ENCODE data around the gene CD55. TPM values are rescaled to one million over a fixed set of nuclear protein-coding genes. Genes with fewer than 3 reads are reported as not detected.

The CD55 gene
- total and polyA plus RNA-seq, 2 of the 8 experiments (the other 6 are each of a cell fraction or from before 2014, with no cell fraction given): 20.1 to 22.8 TPM

DNA sequence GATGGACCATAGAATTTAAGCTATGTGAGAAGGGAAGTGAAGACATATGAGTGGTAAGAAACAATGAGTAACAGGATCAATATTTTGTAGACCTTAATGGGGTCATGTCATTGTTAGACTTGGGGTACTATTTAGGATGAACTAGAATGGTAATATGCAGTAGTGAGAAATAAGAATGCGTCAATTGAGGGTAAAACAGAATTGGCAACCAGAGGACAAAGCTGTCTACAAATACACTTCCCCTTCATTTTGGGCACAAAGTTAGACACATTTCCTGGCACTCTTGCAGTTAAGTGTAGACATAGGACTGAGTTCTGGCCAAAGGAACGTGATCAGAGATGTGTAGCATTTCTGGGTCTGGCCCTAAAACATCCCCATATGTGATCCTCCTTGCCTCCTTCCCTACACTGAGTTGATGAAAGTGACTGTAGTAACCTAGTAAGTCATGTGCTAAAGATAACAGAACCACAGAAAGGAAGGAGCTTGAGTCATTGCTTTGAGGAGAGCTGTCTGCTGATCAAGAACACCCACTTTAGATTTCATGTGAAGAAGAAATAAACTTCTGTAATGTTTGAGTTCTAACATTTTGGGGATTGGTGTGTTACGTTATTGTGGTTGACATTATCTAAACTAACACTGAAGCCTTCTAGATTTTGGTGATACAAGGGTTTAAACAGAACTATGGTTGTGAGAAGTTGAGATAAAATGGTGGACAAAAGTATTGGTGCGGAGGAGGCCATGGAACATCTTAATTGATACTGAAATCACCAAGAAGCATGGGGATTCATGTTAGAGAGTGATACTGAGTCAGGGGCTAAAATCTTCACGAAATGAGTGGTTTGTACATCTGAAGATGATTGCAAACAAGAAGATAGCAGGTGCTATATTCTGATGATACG, 41.7 kb downstream of the CD55 start:
- no peak overlapping the region for H3K14ac ChIP-seq (ENCODE audit: insufficient read length)
- H3K4me1 ChIP-seq (replicated peaks in 1 of 4; ENCODE audit: control insufficient read depth in 3 of 4, insufficient read depth in 4 of 4, low read length in 3 of 4): no peaks in the 10 kb centered on the region
- no peak for TF ChIP-seq SIRT6 (IDR thresholded peaks at IDR 0.05; ENCODE audit: low read length)
- TF ChIP-seq TEAD4 (IDR thresholded peaks at IDR 0.05; ENCODE audit: low read depth, low read length): no peak
- DNase-seq (ENCODE audit: low read depth in 1 of 2, low spot score in 2 of 2) (no peak), FAIRE-seq (no peak)
- no peak overlapping the region for H2BK5ac ChIP-seq (ENCODE audit: low read depth, low read length)
- no peak overlapping the region for H2BK15ac ChIP-seq (ENCODE audit: low read length)
- H3K4me2 ChIP-seq (ENCODE audit: insufficient read depth in 1 of 2, low read depth in 2 of 2, low read length in 2 of 2): no peak overlapping the region
- ChIA-PET CTCF (ENCODE audit: partially characterized antibody) (interaction anchor here (0.6 kb wide), 1 partner anchor 105 kb away, joined by 5 read pairs; no protein-coding TSS in a partner anchor), POLR2A (ENCODE audit: partially characterized antibody) (interaction anchor here (1.0 to 1.7 kb wide), 2 partner anchors 10 to 133 kb away, joined by 3 to 5 read pairs; partner anchors contain the start of gene CR1)
- H3K23ac ChIP-seq (ENCODE audit: insufficient read length): no peak overlapping the region
- H3K36me3 ChIP-seq (ENCODE audit: control insufficient read depth in 2 of 4, insufficient read depth in 4 of 4, low read length in 3 of 4): peaks cover 0 to 8% (median 0%) of the 10 kb centered on the region in 4 experiments; a peak in 2 of 8 replicates
- H3K79me2 ChIP-seq (ENCODE audit: control insufficient read depth in 1 of 2, insufficient read depth in 2 of 2, low read length in 2 of 2): no peaks in the 10 kb centered on the region
- H4K91ac ChIP-seq (replicated peaks; ENCODE audit: insufficient read length, low read length): no peak overlapping the region
- no peaks in the 10 kb centered on the region for H4K20me1 ChIP-seq (replicated peaks in 1 of 2; ENCODE audit: control insufficient read depth in 1 of 2, insufficient read depth in 2 of 2, low read length in 2 of 2)
- H2AK5ac ChIP-seq (ENCODE audit: low read depth, low read length): no peak overlapping the region
- no peaks in the 10 kb centered on the region for H3K79me1 ChIP-seq (ENCODE audit: low read depth, low read length)
- WGBS, 2 experiments (ENCODE audit: extremely low coverage in 1 of 2, insufficient coverage in 1 of 2, insufficient read length in 1 of 2, insufficient replicate concordance in 2 of 2, low coverage in 1 of 2, low lambda C conversion rate in 2 of 2, missing lambda C conversion rate in 1 of 2): 92% methylated on average over 6 of the region's 6 CpGs; no CpG with 5 or more reads in 1 of the 2 experiments
- no peak overlapping the region for H4K8ac ChIP-seq (ENCODE audit: extremely low read depth, insufficient read depth, low read length)
- H2AFZ ChIP-seq (ENCODE audit: low read length): no peak overlapping the region
- H3K56ac ChIP-seq (replicated peaks; ENCODE audit: insufficient read length, low read depth, low read length): no peak overlapping the region
- H3K4ac ChIP-seq (replicated peaks; ENCODE audit: insufficient read length, low read depth, low read length): no peak overlapping the region
- no peaks in the 10 kb centered on the region for H3K27me3 ChIP-seq (replicated peaks in 1 of 4; ENCODE audit: control insufficient read depth in 3 of 4, extremely low read depth in 1 of 4, insufficient read depth in 3 of 4, low read length in 3 of 4)
- no peaks in the 10 kb centered on the region for H3K23me2 ChIP-seq (ENCODE audit: low read depth, low read length)
- H3K4me3 ChIP-seq (ENCODE audit: extremely low read depth in 1 of 4, insufficient read depth in 2 of 4, low read depth in 3 of 4, low read length in 4 of 4): no peak overlapping the region
- no peak overlapping the region for H3K9ac ChIP-seq (replicated peaks in 1 of 4; ENCODE audit: extremely low read depth in 1 of 4, low read depth in 3 of 4, low read length in 3 of 4)
- no peak overlapping the region for H2BK12ac ChIP-seq (ENCODE audit: low read depth, low read length)
- H3K9me3 ChIP-seq (ENCODE audit: insufficient read depth in 2 of 2, low read depth in 1 of 2, low read length in 1 of 2): no peaks in the 10 kb centered on the region
- H4K5ac ChIP-seq (ENCODE audit: insufficient read length, low read depth, low read length): no peak overlapping the region
- no peak overlapping the region for H2BK20ac ChIP-seq (ENCODE audit: low read length)
- no peak overlapping the region for H2BK120ac ChIP-seq (replicated peaks; ENCODE audit: low read depth, low read length)
- H3K18ac ChIP-seq (ENCODE audit: extremely low read depth, low read length): no peak overlapping the region
- H3K27ac ChIP-seq (ENCODE audit: low read depth, low read length): no peak overlapping the region
